Measurements from ENCODE around the gene GAS6.
"Not testable (repeated sequence)": the region's sequence is repeated elsewhere in the genome, so short reads cannot be mapped to it uniquely, and the experiment has no call there.

GAS6 gene

DNA sequence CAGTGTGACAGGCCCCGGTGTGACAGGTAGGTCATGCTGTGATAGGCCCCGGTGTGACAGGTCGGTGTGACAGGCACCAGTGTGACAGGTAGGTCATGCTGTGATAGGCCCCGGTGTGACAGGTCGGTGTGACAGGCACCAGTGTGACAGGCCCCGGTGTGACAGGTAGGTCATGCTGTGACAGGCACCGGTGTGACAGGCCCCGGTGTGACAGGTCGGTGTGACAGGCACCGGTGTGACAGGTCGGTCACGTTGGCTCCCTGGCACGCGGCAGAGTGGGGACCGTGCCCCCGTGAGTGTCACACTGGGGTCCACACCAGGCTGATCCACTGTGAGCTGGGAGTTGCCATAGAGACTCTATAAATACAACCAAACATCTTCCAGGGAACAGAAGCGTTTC is 29.9 kb downstream of the GAS6 start:
- H3K27ac ChIP-seq (ENCODE audit: low read length); H3K4me3 ChIP-seq (ENCODE audit: low read depth in 1 of 2, low read length in 2 of 2); H3K27me3 ChIP-seq (ENCODE audit: low read depth, low read length); H3K9me3 ChIP-seq (ENCODE audit: control insufficient read depth in 1 of 2, low read length in 2 of 2): not testable (repeated sequence)
- H3K36me3 ChIP-seq (ENCODE audit: control insufficient read depth in 1 of 2, insufficient read depth in 2 of 2, low read length in 2 of 2), result peaks cover 0 to 42% of the 10 kb centered on the region in 2 donors
- H3K4me1 ChIP-seq (ENCODE audit: control insufficient read depth in 1 of 2, insufficient read depth in 2 of 2, low read length in 2 of 2), result peaks cover 6 to 23% of the 10 kb centered on the region in 2 donors

DNA sequence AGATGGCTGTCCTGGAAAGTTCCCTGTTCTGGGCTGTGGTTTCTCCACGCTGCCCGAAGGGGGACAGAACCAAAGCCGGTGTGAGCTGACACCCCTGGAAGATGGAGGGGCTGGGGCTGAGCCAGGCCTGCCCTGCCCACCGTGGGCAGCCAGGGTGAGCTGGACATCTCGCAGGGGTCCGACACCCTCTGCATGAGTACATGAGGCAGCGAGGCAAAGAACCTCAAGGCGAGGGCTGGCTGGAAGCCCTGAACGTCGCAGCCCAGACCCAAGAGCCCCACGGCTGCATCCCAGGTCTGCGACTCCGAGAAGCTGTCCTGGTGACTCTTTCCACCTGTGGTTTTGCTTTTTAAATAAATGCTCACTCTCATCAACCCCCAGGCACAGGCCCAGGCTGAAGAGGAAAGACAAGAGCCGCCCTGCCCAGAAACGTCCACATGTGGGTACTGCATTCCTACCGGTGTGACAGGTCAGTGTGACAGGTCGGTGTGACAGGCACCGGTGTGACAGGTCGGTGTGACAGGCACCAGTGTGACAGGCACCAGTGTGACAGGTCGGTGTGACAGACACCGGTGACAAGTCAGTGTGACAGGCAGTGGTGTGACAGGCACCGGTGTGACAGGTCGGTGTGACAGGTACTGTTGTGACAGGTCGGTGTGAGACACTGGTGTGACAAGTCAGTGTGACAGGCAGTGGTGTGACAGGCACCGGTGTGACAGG is 30.6 kb downstream of the GAS6 start:
- Histone ChIP-seq H3K4me3 (ENCODE audit: low read depth in 1 of 2, low read length in 2 of 2) (no peak overlapping the region), H3K36me3 (ENCODE audit: control insufficient read depth in 1 of 2, insufficient read depth in 2 of 2, low read length in 2 of 2) (peaks cover 3 to 47% of the 10 kb centered on the region in 2 donors), H3K27ac (ENCODE audit: low read length) (no peak overlapping the region), H3K9me3 (ENCODE audit: control insufficient read depth in 1 of 2, low read length in 2 of 2) (no peaks in the 10 kb centered on the region), H3K27me3 (ENCODE audit: low read depth, low read length) (no peaks in the 10 kb centered on the region), H3K4me1 (ENCODE audit: control insufficient read depth in 1 of 2, insufficient read depth in 2 of 2, low read length in 2 of 2) (peaks cover 3 to 16% of the 10 kb centered on the region in 2 donors)

GRCh38 chr13:113832631-113833030 is 31.2 kb downstream of the GAS6 start:
- Histone ChIP-seq H3K4me1 (ENCODE audit: control insufficient read depth in 1 of 2, insufficient read depth in 2 of 2, low read length in 2 of 2) (peaks cover 0 to 9% of the 10 kb centered on the region in 2 donors), H3K27me3 (ENCODE audit: low read depth, low read length) (no peaks in the 10 kb centered on the region), H3K4me3 (ENCODE audit: low read depth in 1 of 2, low read length in 2 of 2) (no peak overlapping the region), H3K9me3 (ENCODE audit: control insufficient read depth in 1 of 2, low read length in 2 of 2) (no peaks in the 10 kb centered on the region), H3K27ac (ENCODE audit: low read length) (no peak overlapping the region), H3K36me3 (ENCODE audit: control insufficient read depth in 1 of 2, insufficient read depth in 2 of 2, low read length in 2 of 2) (peaks cover 4 to 51% of the 10 kb centered on the region in 2 donors)

- H3K27ac ChIP-seq (ENCODE audit: low read length), result no peak overlapping the region
- H3K36me3 ChIP-seq (ENCODE audit: control insufficient read depth in 1 of 2, insufficient read depth in 2 of 2, low read length in 2 of 2), result peaks cover 7 to 52% of the 10 kb centered on the region in 2 donors
- peaks cover 0 to 5% of the 10 kb centered on the region in 2 donors for H3K4me1 ChIP-seq (ENCODE audit: control insufficient read depth in 1 of 2, insufficient read depth in 2 of 2, low read length in 2 of 2)
- H3K4me3 ChIP-seq (ENCODE audit: low read depth in 1 of 2, low read length in 2 of 2), result no peak overlapping the region
- H3K27me3 ChIP-seq (ENCODE audit: low read depth, low read length), result no peaks in the 10 kb centered on the region
- H3K9me3 ChIP-seq (ENCODE audit: control insufficient read depth in 1 of 2, low read length in 2 of 2), result no peaks in the 10 kb centered on the region
Observed at GRCh38 chr13:113832205-113832604, 31.7 kb downstream of the GAS6 start.

GRCh38 chr13:113831061-113831460 is 32.8 kb downstream of the GAS6 start:
- Histone ChIP-seq H3K27me3 (ENCODE audit: low read depth, low read length) (no peaks in the 10 kb centered on the region), H3K36me3 (ENCODE audit: control insufficient read depth in 1 of 2, insufficient read depth in 2 of 2, low read length in 2 of 2) (peaks cover 12 to 57% of the 10 kb centered on the region in 2 donors), H3K27ac (ENCODE audit: low read length) (no peak overlapping the region), H3K4me3 (ENCODE audit: low read depth in 1 of 2, low read length in 2 of 2) (no peak overlapping the region), H3K9me3 (ENCODE audit: control insufficient read depth in 1 of 2, low read length in 2 of 2) (no peaks in the 10 kb centered on the region), H3K4me1 (ENCODE audit: control insufficient read depth in 1 of 2, insufficient read depth in 2 of 2, low read length in 2 of 2) (no peaks in the 10 kb centered on the region)

DNA sequence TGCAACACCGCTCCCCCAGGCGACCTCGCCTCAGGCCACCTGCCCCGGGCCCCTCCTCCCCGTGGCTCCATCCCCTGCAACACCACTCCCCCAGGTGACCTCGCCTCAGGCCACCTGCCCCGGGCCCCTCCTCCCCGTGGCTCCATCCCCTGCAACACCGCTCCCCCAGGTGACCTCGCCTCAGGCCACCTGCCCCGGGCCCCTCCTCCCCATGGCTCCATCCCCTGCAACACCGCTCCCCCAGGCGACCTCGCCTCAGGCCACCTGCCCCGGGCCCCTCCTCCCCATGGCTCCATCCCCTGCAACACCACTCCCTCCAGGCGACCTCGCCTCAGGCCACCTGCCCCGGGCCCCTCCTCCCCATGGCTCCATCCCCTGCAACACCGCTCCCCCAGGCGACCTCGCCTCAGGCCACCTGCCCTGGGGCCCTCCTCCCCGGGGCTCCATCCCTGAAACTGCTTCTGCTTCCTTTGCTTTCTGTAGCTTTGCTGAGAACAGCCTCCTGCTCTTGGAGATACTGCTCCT is 33.4 kb downstream of the GAS6 start:
- H3K27me3 ChIP-seq (ENCODE audit: low read depth, low read length); H3K4me1 ChIP-seq (ENCODE audit: control insufficient read depth in 1 of 2, insufficient read depth in 2 of 2, low read length in 2 of 2); H3K9me3 ChIP-seq (ENCODE audit: control insufficient read depth in 1 of 2, low read length in 2 of 2); H3K27ac ChIP-seq (ENCODE audit: low read length); H3K4me3 ChIP-seq (ENCODE audit: low read depth in 1 of 2, low read length in 2 of 2): not testable (repeated sequence)
- H3K36me3 ChIP-seq (ENCODE audit: control insufficient read depth in 1 of 2, insufficient read depth in 2 of 2, low read length in 2 of 2), result peaks cover 12 to 62% of the 10 kb centered on the region in 2 donors

DNA sequence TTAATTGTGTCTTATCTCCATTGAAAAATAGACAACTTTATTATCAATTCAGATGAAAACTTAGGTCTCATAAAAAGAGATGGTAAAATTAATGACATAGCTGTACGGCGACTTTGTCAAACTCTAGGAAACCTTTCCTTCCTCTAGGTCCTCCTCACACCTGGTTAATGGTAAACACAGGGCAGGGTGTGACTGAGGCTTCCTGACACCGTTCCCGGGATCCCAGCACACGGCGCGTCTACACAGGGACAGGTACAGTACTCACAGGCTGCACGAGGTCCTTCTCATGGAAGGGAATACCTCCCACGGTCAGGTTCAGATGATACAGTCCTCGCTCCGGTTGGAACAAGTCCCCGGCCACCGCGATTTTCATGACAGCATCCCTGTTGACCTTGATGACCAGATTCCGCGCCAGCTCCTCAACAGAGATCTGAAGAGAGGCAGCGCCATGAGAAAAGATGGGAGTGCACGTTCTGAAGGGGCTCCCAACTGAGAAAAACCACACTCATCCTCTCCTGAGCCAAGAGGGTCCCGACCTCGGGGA is 35.5 kb downstream of the GAS6 start:
- no peaks in the 10 kb centered on the region for H3K9me3 ChIP-seq (ENCODE audit: control insufficient read depth in 1 of 2, low read length in 2 of 2)

GRCh38 chr13:113827021-113827420 is 36.9 kb downstream of the GAS6 start:
- no peak overlapping the region for H3K4me3 ChIP-seq (ENCODE audit: low read depth in 1 of 2, low read length in 2 of 2)
- H3K36me3 ChIP-seq (ENCODE audit: control insufficient read depth in 1 of 2, insufficient read depth in 2 of 2, low read length in 2 of 2), result peaks cover 15 to 55% of the 10 kb centered on the region in 2 donors
- H3K9me3 ChIP-seq (ENCODE audit: control insufficient read depth in 1 of 2, low read length in 2 of 2), result no peaks in the 10 kb centered on the region
- H3K27ac ChIP-seq (ENCODE audit: low read length), result no peak overlapping the region
- peaks cover 0 to under 1% of the 10 kb centered on the region in 2 donors for H3K4me1 ChIP-seq (ENCODE audit: control insufficient read depth in 1 of 2, insufficient read depth in 2 of 2, low read length in 2 of 2)
- no peaks in the 10 kb centered on the region for H3K27me3 ChIP-seq (ENCODE audit: low read depth, low read length)

More for the DNA sequence above, 35.5 kb downstream of the GAS6 start:
- Histone ChIP-seq H3K4me1 (ENCODE audit: control insufficient read depth in 1 of 2, insufficient read depth in 2 of 2, low read length in 2 of 2) (no peaks in the 10 kb centered on the region), H3K27me3 (ENCODE audit: low read depth, low read length) (no peaks in the 10 kb centered on the region), H3K36me3 (ENCODE audit: control insufficient read depth in 1 of 2, insufficient read depth in 2 of 2, low read length in 2 of 2) (peaks cover 15 to 52% of the 10 kb centered on the region in 2 donors), H3K4me3 (ENCODE audit: low read depth in 1 of 2, low read length in 2 of 2) (no peak overlapping the region), H3K27ac (ENCODE audit: low read length) (no peak overlapping the region)

- H3K9me3 ChIP-seq (ENCODE audit: control insufficient read depth in 1 of 2, low read length in 2 of 2); H3K27ac ChIP-seq (ENCODE audit: low read length); H3K27me3 ChIP-seq (ENCODE audit: low read depth, low read length); H3K4me3 ChIP-seq (ENCODE audit: low read depth in 1 of 2, low read length in 2 of 2); H3K4me1 ChIP-seq (ENCODE audit: control insufficient read depth in 1 of 2, insufficient read depth in 2 of 2, low read length in 2 of 2): not testable (repeated sequence)
- peaks cover 15 to 52% of the 10 kb centered on the region in 2 donors for H3K36me3 ChIP-seq (ENCODE audit: control insufficient read depth in 1 of 2, insufficient read depth in 2 of 2, low read length in 2 of 2)
Observed at GRCh38 chr13:113826446-113826845, 37.4 kb downstream of the GAS6 start.

DNA sequence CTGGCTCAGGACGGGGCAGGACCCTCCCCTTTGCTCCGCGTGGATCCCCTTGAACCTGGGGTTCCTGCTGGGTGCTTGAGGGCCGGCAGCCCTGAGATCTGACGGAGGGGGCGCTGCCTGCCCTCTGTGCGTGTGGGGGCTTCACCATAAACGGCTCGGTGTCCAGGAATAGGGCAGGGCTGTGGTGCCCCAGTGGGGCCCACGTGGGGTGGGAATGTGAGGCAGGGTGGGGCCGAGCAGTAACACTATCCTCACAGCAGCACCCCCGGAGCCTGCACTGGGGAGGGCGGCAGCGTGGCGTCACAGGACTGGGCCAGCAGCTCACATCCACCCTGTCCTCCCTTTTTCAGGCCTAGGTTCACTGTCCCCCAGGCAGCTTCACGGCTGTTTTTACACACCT is 38.0 kb downstream of the GAS6 start:
- Histone ChIP-seq H3K27me3 (ENCODE audit: low read depth, low read length) (no peaks in the 10 kb centered on the region), H3K4me3 (ENCODE audit: low read depth in 1 of 2, low read length in 2 of 2) (no peak overlapping the region), H3K36me3 (ENCODE audit: control insufficient read depth in 1 of 2, insufficient read depth in 2 of 2, low read length in 2 of 2) (peaks cover 15 to 46% of the 10 kb centered on the region in 2 donors), H3K4me1 (ENCODE audit: control insufficient read depth in 1 of 2, insufficient read depth in 2 of 2, low read length in 2 of 2) (peaks cover 0 to 9% of the 10 kb centered on the region in 2 donors), H3K9me3 (ENCODE audit: control insufficient read depth in 1 of 2, low read length in 2 of 2) (no peaks in the 10 kb centered on the region), H3K27ac (ENCODE audit: low read length) (no peak overlapping the region)

DNA sequence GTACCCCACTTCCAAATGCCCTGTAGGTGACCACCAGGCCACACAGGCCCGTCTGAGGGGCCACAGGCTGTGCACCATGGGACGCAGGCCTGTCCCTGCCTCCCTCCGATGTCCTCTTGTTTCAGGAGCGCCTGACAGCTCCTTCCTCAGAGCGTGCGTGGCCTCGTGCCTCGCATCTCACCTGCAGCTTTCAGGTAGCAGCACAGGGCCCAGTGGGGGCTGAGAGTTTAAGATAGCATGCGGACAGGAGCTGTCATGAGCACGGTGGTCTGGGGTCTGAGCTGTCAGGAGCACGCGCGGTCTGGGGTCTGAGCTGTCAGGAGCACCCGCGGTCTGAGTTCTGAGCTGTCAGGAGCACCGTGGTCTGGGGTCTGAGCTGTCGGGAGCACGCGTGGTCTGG is 40.1 kb downstream of the GAS6 start:
- peaks cover 15 to 46% of the 10 kb centered on the region in 2 donors for H3K36me3 ChIP-seq (ENCODE audit: control insufficient read depth in 1 of 2, insufficient read depth in 2 of 2, low read length in 2 of 2)

More for the DNA sequence above, 40.1 kb downstream of the GAS6 start:
- Histone ChIP-seq H3K27me3 (ENCODE audit: low read depth, low read length) (no peaks in the 10 kb centered on the region), H3K9me3 (ENCODE audit: control insufficient read depth in 1 of 2, low read length in 2 of 2) (no peaks in the 10 kb centered on the region), H3K4me3 (ENCODE audit: low read depth in 1 of 2, low read length in 2 of 2) (no peak overlapping the region), H3K27ac (ENCODE audit: low read length) (no peak overlapping the region), H3K4me1 (ENCODE audit: control insufficient read depth in 1 of 2, insufficient read depth in 2 of 2, low read length in 2 of 2) (peaks cover 0 to 26% of the 10 kb centered on the region in 2 donors)
